NCI-H345 (cell line): Measurements from ENCODE around the gene TRIM37.
"Not testable (repeated sequence)": the region's sequence is repeated elsewhere in the genome, so short reads cannot be mapped to it uniquely, and the experiment has no call there.

ENCODE experiments used
- DNase-seq: peaks from one replicate; lab custom pipeline; 2025; lab: John Stamatoyannopoulos, UW

Gene TRIM37

GRCh38 chr17:59108400-59109102 lies 1.9 kb upstream of the TRIM37 start:
- DNase-seq = no peak

GRCh38 chr17:59107306-59107670 lies 608 bp upstream of the TRIM37 start:
- no peak for DNase-seq

GRCh38 chr17:59105852-59106462 lies 723 bp downstream of the TRIM37 start:
- peak; percentile 77 for DNase-seq

- DNase-seq = no peak
These were observed 5.5 kb downstream of the TRIM37 start for GRCh38 chr17:59101178-59101577.

GRCh38 chr17:59097876-59098275 lies 8.8 kb downstream of the TRIM37 start:
- DNase-seq = no peak

- DNase-seq = no peak
These were observed 11.7 kb downstream of the TRIM37 start for GRCh38 chr17:59094861-59095530.

- DNase-seq = no peak
These were observed 12.9 kb downstream of the TRIM37 start for GRCh38 chr17:59093702-59094231.

- no peak for DNase-seq
These were observed 13.5 kb downstream of the TRIM37 start for GRCh38 chr17:59093145-59093701.

- DNase-seq = not testable (repeated sequence)
These were observed 16.1 kb downstream of the TRIM37 start for GRCh38 chr17:59090593-59090992.

- DNase-seq = no peak
These were observed 22.5 kb downstream of the TRIM37 start for GRCh38 chr17:59084154-59084553.

GRCh38 chr17:59074494-59074893 lies 32.2 kb downstream of the TRIM37 start:
- no peak for DNase-seq

- no peak for DNase-seq
These were observed 32.7 kb downstream of the TRIM37 start for GRCh38 chr17:59073972-59074371.

- DNase-seq = no peak
These were observed 36.8 kb downstream of the TRIM37 start for GRCh38 chr17:59069856-59070255.

- DNase-seq = no peak
These were observed 38.9 kb downstream of the TRIM37 start for GRCh38 chr17:59067756-59068155.

GRCh38 chr17:59067340-59067739 lies 39.3 kb downstream of the TRIM37 start:
- DNase-seq = no peak

- DNase-seq = no peak
These were observed 44.2 kb downstream of the TRIM37 start for GRCh38 chr17:59062509-59062908.

- no peak for DNase-seq
These were observed 49.8 kb downstream of the TRIM37 start for GRCh38 chr17:59056857-59057256.

GRCh38 chr17:59049798-59050197 lies 56.9 kb downstream of the TRIM37 start:
- no peak for DNase-seq

GRCh38 chr17:59047616-59048015 lies 59.1 kb downstream of the TRIM37 start:
- DNase-seq = no peak

- DNase-seq = no peak
These were observed 60.5 kb downstream of the TRIM37 start for GRCh38 chr17:59046192-59046591.

GRCh38 chr17:59038734-59039133 lies 67.9 kb downstream of the TRIM37 start:
- DNase-seq = no peak

- no peak for DNase-seq
These were observed 68.7 kb downstream of the TRIM37 start for GRCh38 chr17:59037960-59038359.

GRCh38 chr17:59030811-59031210 lies 75.9 kb downstream of the TRIM37 start:
- no peak for DNase-seq
